Pancreas (tissue), 10 donors: ENCODE data around the gene PGPEP1. TPM values are rescaled to one million over a fixed set of nuclear protein-coding genes. Genes with fewer than 3 reads are reported as not detected.

Experiments
- ATAC-seq, 4 donors: fragments of 200-7000 bp; cut with Tn5 transposase; one replicate each; pipeline versions ENCODE4 v1.8.0 to v1.9.1; 2020; ENCODE audit warnings: mild to moderate bottlenecking in 4 of 4, moderate library complexity in 4 of 4
- DNase-seq, 6 donors: peaks; one replicate each; pipeline ENCODE4 v3.0.0-alpha.2; 2020
- FAIRE-seq: peaks from 2 replicates; lab custom pipeline; 2012; peaks lifted over from hg19 to GRCh38; lab: Jason Lieb, UNC
- H3K27ac ChIP-seq, 4 donors: fragments of 200-600 bp; sonication (generic); 1 replicate in 3 of 4; 2 replicates in 1 of 4; pipeline versions ENCODE4 v1.5.0 to v1.8.0; 2020
- H3K27me3 ChIP-seq, 4 donors: fragments of 200-600 bp; one replicate each; pipeline ENCODE4 v1.8.0; 2021
- H3K36me3 ChIP-seq, 3 donors: fragments of 200-600 bp; sonication (generic) in 1 of 3; one replicate each; pipeline versions ENCODE4 v1.5.0 to v1.8.0; 2020 to 2021
- H3K4me1 ChIP-seq, 3 donors: fragments of 200-600 bp; one replicate each; pipeline ENCODE4 v1.8.0; 2021
- H3K4me3 ChIP-seq, 4 donors: fragments of 200-600 bp; sonication (generic) in 2 of 4; one replicate each; pipeline versions ENCODE4 v1.5.0 to v1.8.0; 2020 to 2021
- H3K9me3 ChIP-seq, 4 donors: fragments of 200-600 bp; one replicate each; pipeline ENCODE4 v1.8.0; 2021
- CTCF ChIP-seq, 4 donors: fragments of 200-600 bp; sonication (generic) in 3 of 4; IDR thresholded peaks; one replicate each; pipeline versions ENCODE4 v1.5.0 to v1.8.0; 2021; ENCODE audit warnings: antibody characterized with exemption in 4 of 4
- WGBS, 2 donors: extraction: QIAGEN DNeasy Blood & Tissue Kit; methylation state at CpG; one replicate each; pipeline ENCODE4 v1.1.7; 2013; 5-methylcytosine and 5-hydroxymethylcytosine counted together
- intact Hi-C, 3 donors: fragments of 100-400 bp; cut with DNase I; formaldehyde crosslinking; loops; one replicate each; pipeline versions ENCODE4 v1.11.1 to v1.14.2; 2022
- polyA plus RNA-seq, 2 donors: library from polyadenylated mRNA; stranded (reverse); fragments of 200-250 nt; gene quantifications; one replicate each; pipeline ENCODE4 v1.2.3, GENCODE V29; 2013
- total RNA-seq, 6 donors: library from RNA; stranded (reverse); fragmentation: NEBNext Ultra II Directional in 4 of 6; extraction: Animal tissue kit (Norgen Biotek cat#: 25700) in 4 of 6; gene quantifications; one replicate each; pipeline versions ENCODE4 v1.2.1 to v1.2.4, GENCODE V29; 2021 to 2023
- donor health status: healthy with polysubstance abuse.
- donor health status: DM: no; HTN: no; CAD: no; lungs with moderate emphysema.
- donor health status: DM: no; HTN: no; CAD: no.
- donor health status: control.
- donor health status: control.
- donor health status: Bipolar disorder and iron deficiency.
- donor health status: DM: yes; HTN: yes; CAD: no.
- donor health status: DM: no; HTN: no; CAD: no.
- donor health status: DM: no; HTN: no; CAD: no.
- donor health status: DM: yes; HTN: yes; CAD: no.

Gene PGPEP1
- total and polyA plus RNA-seq, 8 donors = 10.4 to 44.4 (median 36.7) TPM

GRCh38 chr19:18406749-18407148, 66.4 kb downstream of the PGPEP1 start:
- intact Hi-C loops = no loop called here
- no peaks in the 10 kb centered on the region for H3K36me3 ChIP-seq
- no peak for FAIRE-seq
- H3K9me3 ChIP-seq = no peaks in the 10 kb centered on the region
- DNase-seq = no peak
- TF ChIP-seq CTCF (IDR thresholded peaks at IDR 0.05) = no peak
- no peak for ATAC-seq
- H3K27ac ChIP-seq = no peak overlapping the region
- no peaks in the 10 kb centered on the region for H3K4me1 ChIP-seq
- 86 to 91% methylated on average over 9 of the region's 9 CpGs for WGBS, 2 donors
- no peaks in the 10 kb centered on the region for H3K27me3 ChIP-seq
- no peak overlapping the region for H3K4me3 ChIP-seq

- Histone ChIP-seq H3K27ac (no peak overlapping the region), H3K27me3 (no peaks in the 10 kb centered on the region), H3K4me3 (no peak overlapping the region), H3K4me1 (no peaks in the 10 kb centered on the region), H3K9me3 (no peaks in the 10 kb centered on the region), H3K36me3 (no peaks in the 10 kb centered on the region)
- DNase-seq (peak in 3 of 6 donors; percentile 59 to 81 (median 64)), FAIRE-seq (no peak), ATAC-seq (peak; percentile 55 to 81 (median 73))
- WGBS, 2 donors = 38 to 44% methylated on average over 10 of the region's 10 CpGs
- TF ChIP-seq CTCF (IDR thresholded peaks at IDR 0.05) = peak; percentile 17 to 67 (median 41)
- intact Hi-C loops = no loop called here
Observed at GRCh38 chr19:18408053-18408476, 67.7 kb downstream of the PGPEP1 start.

GRCh38 chr19:18412610-18413239, 72.3 kb downstream of the PGPEP1 start:
- DNase-seq = peak in 2 of 6 donors; percentile 25 to 45
- Histone ChIP-seq H3K27me3 (no peaks in the 10 kb centered on the region), H3K27ac (no peak overlapping the region), H3K4me3 (no peak overlapping the region), H3K36me3 (no peaks in the 10 kb centered on the region), H3K4me1 (peaks cover 8 to 15% (median 8%) of the 10 kb centered on the region in 3 donors), H3K9me3 (no peaks in the 10 kb centered on the region)
- FAIRE-seq = no peak
- TF ChIP-seq CTCF (IDR thresholded peaks at IDR 0.05) = no peak
- 60 to 64% methylated on average over 16 of the region's 16 CpGs for WGBS, 2 donors
- intact Hi-C loops = loop anchor here (5.0 kb wide), 1 partner anchor 65 kb away; no protein-coding TSS in a partner anchor
- ATAC-seq = no peak

- FAIRE-seq (no peak), DNase-seq (peak in 2 of 6 donors; percentile 20 to 25), ATAC-seq (no peak)
- peaks cover 9 to 26% (median 12%) of the 10 kb centered on the region in 3 donors for H3K4me1 ChIP-seq
- peak overlapping the region in 1 of 4 donors; percentile 83 for H3K27ac ChIP-seq
- 41 to 50% methylated on average over 11 of the region's 11 CpGs for WGBS, 2 donors
- no peaks in the 10 kb centered on the region for H3K36me3 ChIP-seq
- no peak for TF ChIP-seq CTCF (IDR thresholded peaks at IDR 0.05)
- H3K27me3 ChIP-seq = no peaks in the 10 kb centered on the region
- peak overlapping the region in 1 of 4 donors; percentile 14 for H3K4me3 ChIP-seq
- intact Hi-C loops = loop anchor here (5.0 kb wide), 1 partner anchor 67 kb away; no protein-coding TSS in a partner anchor
- no peaks in the 10 kb centered on the region for H3K9me3 ChIP-seq
Observed at GRCh38 chr19:18414504-18415177, 74.2 kb downstream of the PGPEP1 start.
